ENCODE results near the gene DIRAS1. TPM values are rescaled to one million over a fixed set of nuclear protein-coding genes. Genes with fewer than 3 reads are reported as not detected.
"Not testable (repeated sequence)": the region's sequence is repeated elsewhere in the genome, so short reads cannot be mapped to it uniquely, and the experiment has no call there.

DIRAS1 gene
- polyA plus RNA-seq, 1 donor = 2.6 TPM

DNA sequence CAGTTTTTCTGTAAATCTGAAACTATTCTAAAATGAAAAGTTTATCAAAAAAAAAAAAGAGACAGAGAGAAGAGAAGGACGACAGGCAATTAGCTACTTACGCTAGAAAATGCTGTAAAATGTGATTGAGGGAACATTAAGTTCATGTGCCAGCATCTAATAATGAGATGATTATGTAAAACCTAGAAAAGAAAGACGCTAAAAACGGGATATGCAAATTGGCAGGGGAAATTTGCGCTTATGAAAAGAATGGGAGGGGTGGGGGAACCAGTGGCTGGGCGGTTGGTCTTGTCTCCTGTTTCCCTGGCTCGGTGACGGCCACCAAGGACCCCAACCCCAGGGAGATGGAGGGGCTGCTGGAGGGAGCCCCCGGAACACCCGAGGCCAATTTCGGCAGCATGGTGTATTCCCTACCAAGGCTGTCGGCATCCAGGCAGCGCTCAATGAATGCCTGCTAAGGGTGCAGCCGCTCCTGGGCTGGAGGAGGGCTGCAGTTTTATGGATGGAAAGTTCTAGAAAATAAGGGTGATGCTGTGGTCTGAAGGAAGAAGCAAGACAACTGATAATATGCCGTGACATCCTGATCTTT lies 52.9 kb downstream of the DIRAS1 start:
- Histone ChIP-seq H3K36me3 (ENCODE audit: control insufficient read depth, insufficient read depth, low read length) (no peaks in the 10 kb centered on the region), H3K4me3 (ENCODE audit: low read length) (no peak overlapping the region), H3K27me3 (ENCODE audit: control insufficient read depth, insufficient read depth, low read length) (no peaks in the 10 kb centered on the region), H3K27ac (ENCODE audit: low read length) (no peak overlapping the region), H3K9me3 (ENCODE audit: control insufficient read depth, low read depth, low read length) (no peaks in the 10 kb centered on the region), H3K4me1 (ENCODE audit: control insufficient read depth, insufficient read depth, low read length) (no peaks in the 10 kb centered on the region)
- no peak for DNase-seq
- WGBS (ENCODE audit: insufficient coverage, low lambda C conversion rate) = 92% methylated on average over 4 of the region's 15 CpGs

DNA sequence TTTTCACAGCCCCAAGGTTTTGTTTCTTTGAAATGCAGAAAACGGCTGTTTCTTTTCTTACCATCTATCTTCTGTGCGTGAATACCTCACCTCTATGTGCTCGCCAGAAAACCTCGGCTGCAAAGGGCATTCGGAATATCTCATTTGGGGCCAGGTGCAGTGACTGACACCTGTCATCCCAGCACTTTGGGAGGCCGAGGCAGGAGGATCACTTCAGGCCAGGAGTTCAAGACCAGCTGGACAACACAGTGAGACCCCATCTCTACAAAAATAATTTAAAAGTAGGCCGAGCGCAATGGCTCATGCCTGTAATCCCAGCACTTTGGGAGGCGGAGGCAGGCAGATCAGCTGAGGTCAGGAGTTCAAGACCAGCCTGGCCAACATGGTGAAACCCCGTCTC lies 53.8 kb downstream of the DIRAS1 start:
- H3K4me3 ChIP-seq (ENCODE audit: low read length); H3K9me3 ChIP-seq (ENCODE audit: control insufficient read depth, low read depth, low read length); H3K27me3 ChIP-seq (ENCODE audit: control insufficient read depth, insufficient read depth, low read length); DNase-seq; H3K4me1 ChIP-seq (ENCODE audit: control insufficient read depth, insufficient read depth, low read length); H3K27ac ChIP-seq (ENCODE audit: low read length); H3K36me3 ChIP-seq (ENCODE audit: control insufficient read depth, insufficient read depth, low read length): not testable (repeated sequence)
- no CpG with 5 or more reads among the region's 10 CpGs for WGBS (ENCODE audit: insufficient coverage, low lambda C conversion rate)

- Histone ChIP-seq H3K27me3 (ENCODE audit: control insufficient read depth, insufficient read depth, low read length) (no peaks in the 10 kb centered on the region), H3K4me1 (ENCODE audit: control insufficient read depth, insufficient read depth, low read length) (no peaks in the 10 kb centered on the region), H3K4me3 (ENCODE audit: low read length) (no peak overlapping the region), H3K36me3 (ENCODE audit: control insufficient read depth, insufficient read depth, low read length) (no peaks in the 10 kb centered on the region), H3K27ac (ENCODE audit: low read length) (no peak overlapping the region), H3K9me3 (ENCODE audit: control insufficient read depth, low read depth, low read length) (peaks cover 2% of the 10 kb centered on the region)
- DNase-seq = no peak
- 60% methylated on average over 1 of the region's 9 CpGs for WGBS (ENCODE audit: insufficient coverage, low lambda C conversion rate)
These were observed 54.7 kb downstream of the DIRAS1 start for GRCh38 chr19:2666344-2666994.

GRCh38 chr19:2665103-2665502 lies 56.1 kb downstream of the DIRAS1 start:
- Histone ChIP-seq H3K4me1 (ENCODE audit: control insufficient read depth, insufficient read depth, low read length) (no peaks in the 10 kb centered on the region), H3K36me3 (ENCODE audit: control insufficient read depth, insufficient read depth, low read length) (no peaks in the 10 kb centered on the region), H3K27me3 (ENCODE audit: control insufficient read depth, insufficient read depth, low read length) (no peaks in the 10 kb centered on the region), H3K4me3 (ENCODE audit: low read length) (no peak overlapping the region), H3K27ac (ENCODE audit: low read length) (no peak overlapping the region), H3K9me3 (ENCODE audit: control insufficient read depth, low read depth, low read length) (peaks cover 2% of the 10 kb centered on the region)
- DNase-seq = no peak
- WGBS (ENCODE audit: insufficient coverage, low lambda C conversion rate) = 100% methylated on average over 3 of the region's 11 CpGs

Other genes starting within 250 kb of the DIRAS1 start
- 23.2 TPM for gene GADD45B, start 245.2 kb downstream of the DIRAS1 start, polyA plus RNA-seq
- 2.2 TPM for gene GNG7, start 18.7 kb downstream of the DIRAS1 start, polyA plus RNA-seq
- gene SLC39A3, start 18.6 kb upstream of the DIRAS1 start, polyA plus RNA-seq = 18.2 TPM
- gene SGTA, start 61.9 kb upstream of the DIRAS1 start, polyA plus RNA-seq = 41.3 TPM
- gene THOP1, start 64.1 kb upstream of the DIRAS1 start, polyA plus RNA-seq = 41.3 TPM
- 5.5 TPM for gene ZNF554, start 98.5 kb upstream of the DIRAS1 start, polyA plus RNA-seq
- 4.9 TPM for gene ZNF555, start 120.1 kb upstream of the DIRAS1 start, polyA plus RNA-seq
- 0.13 TPM for gene ZNF556, start 146.0 kb upstream of the DIRAS1 start, polyA plus RNA-seq
- gene ZNF57, start 179.6 kb upstream of the DIRAS1 start, polyA plus RNA-seq = 11.3 TPM
- gene ZNF77, start 223.6 kb upstream of the DIRAS1 start, polyA plus RNA-seq = 7.4 TPM